Purkinje cell (primary cell): ENCODE measurements around the gene LRIG1. TPM values are rescaled to one million over a fixed set of nuclear protein-coding genes. Genes with fewer than 3 reads are reported as not detected.

Experiments used
- polyA plus RNA-seq: library from polyadenylated mRNA; unstranded; fragments of >200 nt; fragmentation: Nextera tagmentation; gene quantifications from 2 replicates; pipeline ENCODE4 v1.2.1, GENCODE V29; 2014

LRIG1 gene, protein sequence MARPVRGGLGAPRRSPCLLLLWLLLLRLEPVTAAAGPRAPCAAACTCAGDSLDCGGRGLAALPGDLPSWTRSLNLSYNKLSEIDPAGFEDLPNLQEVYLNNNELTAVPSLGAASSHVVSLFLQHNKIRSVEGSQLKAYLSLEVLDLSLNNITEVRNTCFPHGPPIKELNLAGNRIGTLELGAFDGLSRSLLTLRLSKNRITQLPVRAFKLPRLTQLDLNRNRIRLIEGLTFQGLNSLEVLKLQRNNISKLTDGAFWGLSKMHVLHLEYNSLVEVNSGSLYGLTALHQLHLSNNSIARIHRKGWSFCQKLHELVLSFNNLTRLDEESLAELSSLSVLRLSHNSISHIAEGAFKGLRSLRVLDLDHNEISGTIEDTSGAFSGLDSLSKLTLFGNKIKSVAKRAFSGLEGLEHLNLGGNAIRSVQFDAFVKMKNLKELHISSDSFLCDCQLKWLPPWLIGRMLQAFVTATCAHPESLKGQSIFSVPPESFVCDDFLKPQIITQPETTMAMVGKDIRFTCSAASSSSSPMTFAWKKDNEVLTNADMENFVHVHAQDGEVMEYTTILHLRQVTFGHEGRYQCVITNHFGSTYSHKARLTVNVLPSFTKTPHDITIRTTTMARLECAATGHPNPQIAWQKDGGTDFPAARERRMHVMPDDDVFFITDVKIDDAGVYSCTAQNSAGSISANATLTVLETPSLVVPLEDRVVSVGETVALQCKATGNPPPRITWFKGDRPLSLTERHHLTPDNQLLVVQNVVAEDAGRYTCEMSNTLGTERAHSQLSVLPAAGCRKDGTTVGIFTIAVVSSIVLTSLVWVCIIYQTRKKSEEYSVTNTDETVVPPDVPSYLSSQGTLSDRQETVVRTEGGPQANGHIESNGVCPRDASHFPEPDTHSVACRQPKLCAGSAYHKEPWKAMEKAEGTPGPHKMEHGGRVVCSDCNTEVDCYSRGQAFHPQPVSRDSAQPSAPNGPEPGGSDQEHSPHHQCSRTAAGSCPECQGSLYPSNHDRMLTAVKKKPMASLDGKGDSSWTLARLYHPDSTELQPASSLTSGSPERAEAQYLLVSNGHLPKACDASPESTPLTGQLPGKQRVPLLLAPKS
- 16.7 and 17.9 TPM in 2 replicates for polyA plus RNA-seq

DNA sequence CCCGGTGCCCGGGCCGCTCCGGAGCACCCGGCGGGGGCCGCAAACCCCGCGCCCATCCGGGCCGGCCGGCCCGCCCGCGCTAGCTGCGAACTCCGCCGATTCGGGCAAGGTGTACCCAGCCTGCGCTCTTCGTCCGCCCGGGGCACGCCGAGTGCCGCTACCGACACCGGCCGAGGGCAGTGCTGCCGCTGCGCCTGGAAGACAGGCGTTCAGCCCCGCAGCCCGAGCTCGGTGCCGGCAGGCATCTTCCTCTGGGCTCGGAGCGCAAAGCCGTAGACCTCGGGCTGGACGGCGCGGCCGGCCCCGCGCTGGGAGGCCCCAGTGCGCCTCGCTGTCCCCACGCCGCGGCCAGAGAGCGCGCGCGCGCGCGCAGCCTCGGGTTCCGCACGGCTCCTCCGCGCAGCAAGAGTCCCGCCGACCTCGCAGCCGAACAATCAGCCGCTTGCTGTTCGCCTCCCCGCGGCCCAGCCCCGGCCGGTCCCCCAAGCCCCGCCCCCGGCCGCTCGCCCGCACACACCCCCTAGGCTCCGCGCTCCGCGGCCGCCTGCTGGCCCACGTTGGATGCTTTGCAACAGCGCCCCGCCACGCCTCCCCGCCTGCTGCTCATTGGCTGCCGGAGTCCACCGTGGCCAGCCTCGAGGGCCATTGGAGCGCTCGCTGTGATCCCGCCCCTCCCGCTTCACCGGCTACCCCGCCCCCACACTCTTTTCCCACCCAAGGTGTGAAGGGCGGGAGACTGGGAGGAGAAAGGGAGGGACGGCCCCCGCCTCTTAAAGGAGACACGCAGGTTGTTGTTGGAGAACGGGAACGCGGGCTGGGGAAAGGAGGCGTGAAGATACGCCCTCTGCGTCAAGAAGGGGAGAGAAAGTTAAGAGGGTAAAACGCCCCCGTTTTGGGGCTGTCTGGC is at the start of gene LRIG1:
LRIG1 (minus strand) TSS at position 447 of the 907 bp plus-strand sequence. CDS start 615 bp downstream, outside the sequence.

